NCI-H146 treated with DMSO at 0.1 percent for 48 hours (cell line): ENCODE results near the gene KDM4B.

Experiments
- DNase-seq: peaks from one replicate; lab custom pipeline; 2025; ENCODE audit not compliant: unreplicated experiment; lab: John Stamatoyannopoulos, UW

Gene KDM4B

GRCh38 chr19:5103061-5103701 is 134.3 kb downstream of the KDM4B start:
- no peak for DNase-seq

GRCh38 chr19:5103812-5104410 is 135.0 kb downstream of the KDM4B start:
- no peak for DNase-seq

GRCh38 chr19:5104871-5105351 is 136.0 kb downstream of the KDM4B start:
- DNase-seq: no peak

GRCh38 chr19:5106191-5106726 is 137.3 kb downstream of the KDM4B start:
- DNase-seq: no peak

GRCh38 chr19:5106971-5107370 is 138.1 kb downstream of the KDM4B start:
- DNase-seq: no peak

- no peak for DNase-seq
These were observed 138.7 kb downstream of the KDM4B start for GRCh38 chr19:5107432-5108122.

GRCh38 chr19:5108123-5108596 is 139.2 kb downstream of the KDM4B start:
- no peak for DNase-seq

GRCh38 chr19:5108866-5109265 is 140.0 kb downstream of the KDM4B start:
- DNase-seq: no peak

- DNase-seq: no peak
These were observed 140.6 kb downstream of the KDM4B start for GRCh38 chr19:5109560-5109959.

- DNase-seq: no peak
These were observed 141.6 kb downstream of the KDM4B start for GRCh38 chr19:5110546-5110945.

GRCh38 chr19:5111051-5111450 is 142.1 kb downstream of the KDM4B start:
- no peak for DNase-seq

- DNase-seq: no peak
These were observed 143.3 kb downstream of the KDM4B start for GRCh38 chr19:5112175-5112574.

GRCh38 chr19:5112681-5113575 is 144.0 kb downstream of the KDM4B start:
- no peak for DNase-seq

GRCh38 chr19:5113633-5114586 is 145.0 kb downstream of the KDM4B start:
- DNase-seq: no peak

GRCh38 chr19:5114727-5115126 is 145.8 kb downstream of the KDM4B start:
- no peak for DNase-seq

GRCh38 chr19:5115351-5115750 is 146.4 kb downstream of the KDM4B start:
- DNase-seq: no peak

- DNase-seq: no peak
These were observed 146.9 kb downstream of the KDM4B start for GRCh38 chr19:5115771-5116202.

- no peak for DNase-seq
These were observed 147.4 kb downstream of the KDM4B start for GRCh38 chr19:5116292-5116691.

- DNase-seq: no peak
These were observed 148.5 kb downstream of the KDM4B start for GRCh38 chr19:5117421-5117820.

GRCh38 chr19:5118026-5118425 is 149.1 kb downstream of the KDM4B start:
- no peak for DNase-seq
